H1 (cell line): ENCODE results near the gene RNF220. TPM values are rescaled to one million over a fixed set of nuclear protein-coding genes. Genes with fewer than 3 reads are reported as not detected.

Experiments used
- CTCF ChIA-PET: fragments of 300-600 bp; sonication (Branson Sonifier 250); formaldehyde crosslinking; loops from one replicate; lab custom pipeline; 2021; ENCODE audit not compliant: partially characterized antibody; lab: Charles Lee
- POLR2A ChIA-PET: fragments of 300-600 bp; sonication (Branson Sonifier 250); formaldehyde crosslinking; loops from one replicate; lab custom pipeline; 2021; ENCODE audit warnings: inconsistent platforms; ENCODE audit not compliant: partially characterized antibody; lab: Charles Lee
- DNase-seq, 2 experiments: peaks; one replicate each; pipeline versions ENCODE4 v3.0.0 to v3.0.0-alpha.2; 2010 to 2022; ENCODE audit warnings: low spot score in 2 of 2, low read depth in 1 of 2, mixed read lengths in 1 of 2
- FAIRE-seq: peaks from 2 replicates; lab custom pipeline; 2011; peaks lifted over from hg19 to GRCh38; lab: Jason Lieb, UNC
- H2AFZ ChIP-seq: 2 replicates; pipeline ENCODE4 v1.8.1; 2012; ENCODE audit warnings: low read length, inconsistent platforms
- H2AK5ac ChIP-seq: 2 replicates; pipeline ENCODE4 v1.6.1; 2013; ENCODE audit warnings: low read depth, low read length
- H2BK120ac ChIP-seq: replicated peaks from 2 replicates; pipeline ENCODE3; 2013; ENCODE audit warnings: low read depth, low read length, inconsistent platforms
- H2BK12ac ChIP-seq: 2 replicates; pipeline ENCODE4 v1.6.1; 2013; ENCODE audit warnings: low read depth, low read length
- H2BK15ac ChIP-seq: 2 replicates; pipeline ENCODE4 v1.6.1; 2013; ENCODE audit warnings: low read length
- H2BK20ac ChIP-seq: 2 replicates; pipeline ENCODE4 v1.6.1; 2013; ENCODE audit warnings: low read length
- H2BK5ac ChIP-seq: 2 replicates; pipeline ENCODE4 v1.6.1; 2013; ENCODE audit warnings: low read depth, low read length
- H3K14ac ChIP-seq: 2 replicates; pipeline ENCODE4 v1.6.1; 2013; ENCODE audit warnings: inconsistent platforms; ENCODE audit not compliant: insufficient read length
- H3K18ac ChIP-seq: 2 replicates; pipeline ENCODE4 v1.6.1; 2013; ENCODE audit warnings: low read length; ENCODE audit errors: extremely low read depth
- H3K23ac ChIP-seq: 2 replicates; pipeline ENCODE4 v1.6.1; 2013; ENCODE audit warnings: inconsistent platforms; ENCODE audit not compliant: insufficient read length
- H3K23me2 ChIP-seq: 2 replicates; pipeline ENCODE4 v1.6.1; 2013; ENCODE audit warnings: low read depth, low read length
- H3K27ac ChIP-seq: 2 replicates; pipeline ENCODE4 v1.6.1; 2011; ENCODE audit warnings: low read depth, low read length, inconsistent platforms
- H3K27me3 ChIP-seq, 4 experiments: replicated peaks in 1 of 4; 1 replicate in 1 of 4; 2 replicates in 3 of 4; pipeline versions ENCODE4 v1.6.1 to v1.8.1; 2011 to 2013; ENCODE audit warnings: low read length in 3 of 4, mild to moderate bottlenecking in 3 of 4, inconsistent platforms in 2 of 4, mixed read lengths in 2 of 4, moderate library complexity in 1 of 4; ENCODE audit not compliant: control insufficient read depth in 3 of 4, insufficient read depth in 3 of 4; ENCODE audit errors: extremely low read depth in 1 of 4
- H3K36me3 ChIP-seq, 4 experiments: 2 replicates each; pipeline versions ENCODE4 v1.6.1 to v1.8.1; 2011 to 2013; ENCODE audit warnings: mild to moderate bottlenecking in 4 of 4, low read length in 3 of 4, moderate library complexity in 2 of 4, control low read depth in 1 of 4, inconsistent platforms in 1 of 4; ENCODE audit not compliant: insufficient read depth in 4 of 4, control insufficient read depth in 2 of 4
- H3K4ac ChIP-seq: replicated peaks from 2 replicates; pipeline ENCODE3; 2013; ENCODE audit warnings: low read length, low read depth, mixed read lengths, inconsistent platforms; ENCODE audit not compliant: insufficient read length
- H3K4me1 ChIP-seq, 4 experiments: replicated peaks in 1 of 4; 1 replicate in 1 of 4; 2 replicates in 3 of 4; pipeline versions ENCODE4 v1.6.1 to v1.8.1; 2011 to 2013; ENCODE audit warnings: low read length in 3 of 4, inconsistent platforms in 2 of 4, mixed read lengths in 1 of 4; ENCODE audit not compliant: insufficient read depth in 4 of 4, control insufficient read depth in 3 of 4
- H3K4me2 ChIP-seq, 2 experiments: 2 replicates each; pipeline versions ENCODE4 v1.6.1 to v1.8.1; 2011 to 2013; ENCODE audit warnings: low read depth in 2 of 2, low read length in 2 of 2, control low read depth in 1 of 2, inconsistent platforms in 1 of 2, mild to moderate bottlenecking in 1 of 2; ENCODE audit not compliant: insufficient read depth in 1 of 2
- H3K4me3 ChIP-seq, 4 experiments: fragments of 200-600, 300-600 bp in 1 of 4; sonication (generic), shearing (Covaris generic), sonication (Bioruptor Twin) in 1 of 4; 2 replicates each; pipeline versions ENCODE4 v1.5.1 to v1.8.1; 2011 to 2016; ENCODE audit warnings: low read length in 4 of 4, low read depth in 3 of 4, control low read depth in 2 of 4, inconsistent platforms in 2 of 4, mild to moderate bottlenecking in 2 of 4, mixed read lengths in 1 of 4, moderate library complexity in 1 of 4; ENCODE audit not compliant: insufficient read depth in 2 of 4; ENCODE audit errors: extremely low read depth in 1 of 4
- H3K56ac ChIP-seq: replicated peaks from 2 replicates; pipeline ENCODE3; 2013; ENCODE audit warnings: low read depth, mild to moderate bottlenecking, mixed read lengths, low read length, inconsistent platforms; ENCODE audit not compliant: insufficient read length
- H3K79me1 ChIP-seq: 2 replicates; pipeline ENCODE4 v1.6.1; 2013; ENCODE audit warnings: low read depth, low read length, control low read depth
- H3K79me2 ChIP-seq, 2 experiments: 2 replicates each; pipeline versions ENCODE4 v1.6.1 to v1.8.1; 2012 to 2013; ENCODE audit warnings: low read length in 2 of 2, mild to moderate bottlenecking in 2 of 2, inconsistent platforms in 1 of 2; ENCODE audit not compliant: insufficient read depth in 2 of 2, control insufficient read depth in 1 of 2
- H3K9ac ChIP-seq, 4 experiments: replicated peaks in 1 of 4; 1 replicate in 1 of 4; 2 replicates in 3 of 4; pipeline versions ENCODE4 v1.6.1 to v1.8.1; 2011 to 2013; ENCODE audit warnings: low read depth in 3 of 4, low read length in 3 of 4, control low read depth in 2 of 4, mild to moderate bottlenecking in 2 of 4, moderate library complexity in 2 of 4, inconsistent platforms in 1 of 4; ENCODE audit errors: extremely low read depth in 1 of 4
- H3K9me3 ChIP-seq, 2 experiments: 2 replicates each; pipeline versions ENCODE4 v1.6.1 to v1.8.1; 2012 to 2013; ENCODE audit warnings: mild to moderate bottlenecking in 2 of 2, moderate library complexity in 2 of 2, control low read depth in 1 of 2, inconsistent platforms in 1 of 2, low read depth in 1 of 2, low read length in 1 of 2, mixed read lengths in 1 of 2; ENCODE audit not compliant: insufficient read depth in 2 of 2
- H4K20me1 ChIP-seq, 2 experiments: replicated peaks in 1 of 2; 2 replicates each; pipeline versions ENCODE3 to v1.8.1; 2011 to 2013; ENCODE audit warnings: inconsistent platforms in 2 of 2, low read length in 2 of 2, mild to moderate bottlenecking in 1 of 2; ENCODE audit not compliant: insufficient read depth in 2 of 2, control insufficient read depth in 1 of 2
- H4K5ac ChIP-seq: 2 replicates; pipeline ENCODE4 v1.6.1; 2013; ENCODE audit warnings: low read length, low read depth, mixed read lengths, inconsistent platforms; ENCODE audit not compliant: insufficient read length
- H4K8ac ChIP-seq: 2 replicates; pipeline ENCODE4 v1.8.0; 2013; ENCODE audit warnings: mild to moderate bottlenecking, moderate library complexity, low read length, inconsistent platforms; ENCODE audit not compliant: insufficient read depth; ENCODE audit errors: extremely low read depth
- H4K91ac ChIP-seq: replicated peaks from 2 replicates; pipeline ENCODE3; 2013; ENCODE audit warnings: low read length, mixed read lengths, inconsistent platforms; ENCODE audit not compliant: insufficient read length
- BACH1 ChIP-seq: IDR thresholded peaks from 2 replicates; pipeline ENCODE4 v1.6.1; 2012; ENCODE audit warnings: low read length, improper control_type of control experiment
- CEBPB ChIP-seq: IDR thresholded peaks from 2 replicates; pipeline ENCODE4 v1.6.1; 2012; ENCODE audit warnings: low read depth, low read length
- CREB1 ChIP-seq: IDR thresholded peaks from 2 replicates; pipeline ENCODE4 v1.6.1; 2012; ENCODE audit warnings: inconsistent platforms
- HDAC2 ChIP-seq, 2 experiments: fragments of 300-600 bp in 1 of 2; sonication (generic) in 1 of 2; IDR thresholded peaks; 2 replicates each; pipeline ENCODE4 v1.6.1; 2011 to 2012; ENCODE audit warnings: low read depth in 2 of 2, low read length in 2 of 2, mild to moderate bottlenecking in 2 of 2, moderate library complexity in 2 of 2, borderline replicate concordance in 1 of 2, inconsistent platforms in 1 of 2
- HDAC6 ChIP-seq: IDR thresholded peaks from one replicate; pipeline ENCODE4 v1.7.1; 2012; ENCODE audit warnings: low read depth, mild to moderate bottlenecking, inconsistent platforms, low read length, moderate library complexity
- NANOG ChIP-seq: IDR thresholded peaks from 2 replicates; pipeline ENCODE4 v1.6.1; 2011; ENCODE audit warnings: low read length, low read depth, mild to moderate bottlenecking, inconsistent platforms; ENCODE audit not compliant: insufficient read depth, poor library complexity, severe bottlenecking
- RBBP5 ChIP-seq: IDR thresholded peaks from 2 replicates; pipeline ENCODE4 v1.7.1; 2012; ENCODE audit warnings: low read depth, mild to moderate bottlenecking, inconsistent platforms, low read length, moderate library complexity, borderline replicate concordance
- RNF2 ChIP-seq: fragments of 200-900, 300-1000 bp; sonication (generic); IDR thresholded peaks from 2 replicates; pipeline ENCODE4 v1.7.1; 2016; ENCODE audit warnings: borderline replicate concordance, low read depth, mild to moderate bottlenecking, antibody characterized with exemption, low read length; ENCODE audit not compliant: poor library complexity, severe bottlenecking; ENCODE audit errors: missing control alignments
- SAP30 ChIP-seq: fragments of 300-600 bp; sonication (generic); IDR thresholded peaks from 2 replicates; pipeline ENCODE4 v1.7.1; 2012; ENCODE audit warnings: low read length, moderate library complexity, mild to moderate bottlenecking, inconsistent platforms; ENCODE audit not compliant: insufficient read depth, insufficient replicate concordance
- SP1 ChIP-seq: IDR thresholded peaks from 2 replicates; pipeline ENCODE4 v1.6.1; 2011; ENCODE audit warnings: low read depth, low read length
- WGBS, 2 experiments: shearing (Covaris generic) in 1 of 2; methylation state at CpG; one replicate each; pipeline versions ENCODE4 v1.1.6 to v1.1.7; 2013 to 2015; ENCODE audit warnings: low lambda C conversion rate in 2 of 2, mixed read lengths in 2 of 2, inconsistent platforms in 1 of 2, low coverage in 1 of 2, missing lambda C conversion rate in 1 of 2; ENCODE audit not compliant: insufficient replicate concordance in 2 of 2, insufficient coverage in 1 of 2, insufficient read length in 1 of 2; ENCODE audit errors: extremely low coverage in 1 of 2, missing lambda C conversion rate in 1 of 2; 5-methylcytosine and 5-hydroxymethylcytosine counted together
- polyA plus RNA-seq, 7 experiments: library from polyadenylated mRNA; depleted of rRNA in 3 of 7; stranded (reverse) in 5 of 7; unstranded in 2 of 7; fragments of >200 nt in 5 of 7; fragments of 200-250 nt in 2 of 7; gene quantifications; 1 replicate in 5 of 7; 2 replicates in 1 of 7; 4 replicates in 1 of 7; pipeline versions ENCODE4 v1.2.1 to v1.2.3, GENCODE V29; 2011 to 2013; ENCODE audit warnings: missing spikeins in 2 of 7, mixed read lengths in 2 of 7
- total RNA-seq: library from RNA; stranded (reverse); fragmentation: NEBNext Ultra II Directional; extraction: Animal tissue kit (Norgen Biotek cat#: 25700); gene quantifications from 2 replicates; pipeline ENCODE4 v1.2.1, GENCODE V29; 2021

Gene RNF220
- total and polyA plus RNA-seq, 2 of the 8 experiments (the other 6 are each of a cell fraction or from before 2014, with no cell fraction given) = 123 to 160 TPM

DNA sequence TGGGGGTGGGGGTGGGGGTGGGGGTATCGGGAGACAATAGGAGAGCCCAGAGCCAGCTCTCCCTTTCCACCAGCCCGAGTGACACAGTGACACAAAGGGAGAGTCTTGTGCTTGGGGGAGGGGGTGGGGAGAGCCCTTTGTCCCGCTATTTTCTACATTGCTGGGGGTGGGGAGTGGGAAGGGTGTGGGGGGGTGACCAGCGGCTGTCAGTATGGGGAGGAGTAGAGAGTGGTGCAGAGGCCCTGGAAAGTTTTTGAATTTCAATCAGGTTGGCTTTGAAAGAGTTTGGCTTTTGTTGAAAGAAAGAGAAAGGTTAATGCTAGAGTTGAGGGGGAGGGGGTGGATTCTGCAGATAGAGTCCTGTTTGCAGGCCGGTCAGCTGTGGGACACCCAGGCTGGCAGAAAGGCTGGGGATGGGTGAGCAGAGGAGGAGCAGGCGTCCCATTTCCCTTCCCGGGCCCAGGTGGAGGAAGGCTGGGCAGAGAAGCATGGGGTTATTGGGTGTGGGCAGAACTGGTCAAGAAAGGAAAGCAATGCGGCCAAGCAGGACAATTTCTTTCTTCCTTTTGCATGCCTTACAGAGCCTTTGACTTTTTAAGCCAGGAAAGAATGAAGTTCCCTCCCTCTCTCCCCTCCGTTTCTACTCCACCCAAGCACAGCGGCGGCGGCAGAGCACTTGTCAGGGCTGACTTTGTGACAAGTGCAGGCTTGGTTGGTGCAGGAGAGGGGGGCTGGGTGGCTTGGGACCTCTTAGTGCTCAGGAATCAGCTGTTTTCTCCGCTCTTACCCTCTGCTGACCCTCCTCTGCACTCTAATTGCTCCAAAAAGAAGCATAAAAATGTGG lies 96.2 kb downstream of the RNF220 start:
- Histone ChIP-seq H3K4me1 (peaks cover 14 to 38% (median 30%) of the 10 kb centered on the region in 4 experiments), H3K4ac (peak overlapping the region; percentile 34), H3K9me3 (no peaks in the 10 kb centered on the region), H2AFZ (no peak overlapping the region), H2BK15ac (0 out of 2 replicates have a peak overlapping the region, but pooled peaks have one; percentile 40), H3K56ac (no peak overlapping the region), H4K8ac (no peak overlapping the region), H4K5ac (peak overlapping the region; percentile 76), H3K18ac (peak overlapping the region; percentile 80), H2BK5ac (peak overlapping the region; percentile 16; the same call in 1 of the 2 replicates), H3K27me3 (peaks cover 0 to 8% (median 3%) of the 10 kb centered on the region in 4 experiments; a peak in 5 of 7 replicates), H3K36me3 (no peaks in the 10 kb centered on the region), H2BK120ac (peak overlapping the region; percentile 77), H2BK12ac (no peak overlapping the region), H4K91ac (peak overlapping the region; percentile 72), H3K79me1 (no peaks in the 10 kb centered on the region; the same call in 1 of the 2 replicates), H3K4me2 (peak overlapping the region; percentile 77 to 81), H3K79me2 (peaks cover 0 to 2% of the 10 kb centered on the region in 2 experiments; a peak in 2 of 4 replicates), H2AK5ac (no peak overlapping the region), H3K9ac (peak overlapping the region in 1 of 4 experiments; percentile 11; a peak in 2 of 7 replicates), H3K27ac (peak overlapping the region; percentile 9; the same call in 1 of the 2 replicates), H3K4me3 (peak overlapping the region; percentile 17 to 53 (median 36); a peak in 7 of 8 replicates), H3K14ac (no peak overlapping the region), H3K23ac (no peak overlapping the region), H3K23me2 (peaks cover 12% of the 10 kb centered on the region), H4K20me1 (no peaks in the 10 kb centered on the region), H2BK20ac (peak overlapping the region; percentile 68; the same call in 1 of the 2 replicates)
- FAIRE-seq (peak; percentile 55), DNase-seq (peak in 1 of 2 experiments; percentile 68)
- POLR2A ChIA-PET = interaction anchor here (0.6 to 4.1 kb wide), 23 partner anchors 9 to 175 kb away, joined by 3 to 33 read pairs (median 4); no protein-coding TSS in a partner anchor
- CTCF ChIA-PET = interaction anchor here (0.5 to 4.4 kb wide), 35 partner anchors 9 to 628 kb away, joined by 3 to 29 read pairs (median 5); no protein-coding TSS in a partner anchor
- WGBS, 2 experiments = 4% methylated on average over 10 of the region's 13 CpGs; no CpG with 5 or more reads in 1 of the 2 experiments
- TF ChIP-seq SP1 = 0 out of 2 replicates have a peak, but pooled peaks have one; percentile 42
- TF ChIP-seq HDAC2 (IDR thresholded peaks at IDR 0.05; ENCODE audit: borderline replicate concordance in 1 of 2, low read depth in 2 of 2, low read length in 2 of 2) = 0 out of 4 replicates have a peak, but pooled peaks of 1 of the 2 experiments have one; percentile 29
- TF ChIP-seq HDAC6 = no peak
- no peak for TF ChIP-seq NANOG
- TF ChIP-seq CREB1 = no peak
- TF ChIP-seq CEBPB = no peak
- no peak for TF ChIP-seq BACH1
- no peak for TF ChIP-seq RBBP5
- TF ChIP-seq RNF2 = no peak
- peak; percentile 27 for TF ChIP-seq SAP30
